IPS DF 6.9 (cell line): ENCODE data around the gene SCARB1.

Experiments used
- DNase-seq: peaks from one replicate; pipeline ENCODE4 v3.0.0-alpha.2; 2013; ENCODE audit warnings: low read depth, low spot score
- H3K27ac ChIP-seq: one replicate; pipeline ENCODE4 v1.5.1; 2013; ENCODE audit warnings: low read length, control low read depth
- H3K27me3 ChIP-seq: 2 replicates; pipeline ENCODE4 v1.6.1; 2013; ENCODE audit warnings: mild to moderate bottlenecking, low read length; ENCODE audit not compliant: control insufficient read depth, insufficient read depth
- H3K36me3 ChIP-seq: 2 replicates; pipeline ENCODE4 v1.6.1; 2013; ENCODE audit warnings: low read length; ENCODE audit not compliant: control insufficient read depth, insufficient read depth
- H3K4me1 ChIP-seq: 2 replicates; pipeline ENCODE4 v1.6.1; 2013; ENCODE audit warnings: low read length; ENCODE audit not compliant: control insufficient read depth, insufficient read depth
- H3K4me3 ChIP-seq: 2 replicates; pipeline ENCODE4 v1.5.1; 2013; ENCODE audit warnings: mild to moderate bottlenecking, low read length
- H3K9me3 ChIP-seq: 2 replicates; pipeline ENCODE4 v1.6.1; 2013; ENCODE audit warnings: low read length, inconsistent platforms; ENCODE audit not compliant: control insufficient read depth, insufficient read depth
- WGBS: extraction: QIAGEN DNeasy Blood & Tissue Kit; methylation state at CpG from one replicate; pipeline ENCODE4 v1.1.7; 2013; ENCODE audit warnings: mixed read lengths, missing lambda C conversion rate; ENCODE audit not compliant: insufficient read length, insufficient coverage; 5-methylcytosine and 5-hydroxymethylcytosine counted together

SCARB1 gene

GRCh38 chr12:124734224-124734788 lies 129.4 kb downstream of the SCARB1 start:
- peak; percentile 52 for DNase-seq
- no peak overlapping the region for H3K27ac ChIP-seq

GRCh38 chr12:124733086-124733485 lies 130.6 kb downstream of the SCARB1 start:
- H3K4me3 ChIP-seq: no peak overlapping the region
- H3K4me1 ChIP-seq: no peaks in the 10 kb centered on the region
- H3K36me3 ChIP-seq: no peaks in the 10 kb centered on the region
- WGBS: no CpG with 5 or more reads among the region's 6 CpGs
- H3K9me3 ChIP-seq: no peaks in the 10 kb centered on the region
- DNase-seq: no peak
- H3K27me3 ChIP-seq: no peaks in the 10 kb centered on the region
- H3K27ac ChIP-seq: no peak overlapping the region

More at GRCh38 chr12:124734224-124734788, 129.4 kb downstream of the SCARB1 start:
- H3K4me3 ChIP-seq: no peak overlapping the region
- no peaks in the 10 kb centered on the region for H3K27me3 ChIP-seq
- H3K4me1 ChIP-seq: no peaks in the 10 kb centered on the region
- no peaks in the 10 kb centered on the region for H3K9me3 ChIP-seq
- WGBS: no CpG with 5 or more reads among the region's 22 CpGs
- no peaks in the 10 kb centered on the region for H3K36me3 ChIP-seq

- no peaks in the 10 kb centered on the region for H3K9me3 ChIP-seq
- H3K27me3 ChIP-seq: no peaks in the 10 kb centered on the region
- WGBS: no CpG with 5 or more reads among the region's 17 CpGs
- DNase-seq: no peak
- H3K36me3 ChIP-seq: no peaks in the 10 kb centered on the region
- H3K27ac ChIP-seq: no peak overlapping the region
- H3K4me3 ChIP-seq: no peak overlapping the region
- H3K4me1 ChIP-seq: no peaks in the 10 kb centered on the region
These were observed 131.2 kb downstream of the SCARB1 start for GRCh38 chr12:124732275-124733075.

- Histone ChIP-seq H3K27ac (no peak overlapping the region), H3K4me1 (no peaks in the 10 kb centered on the region), H3K36me3 (no peaks in the 10 kb centered on the region), H3K4me3 (no peak overlapping the region), H3K9me3 (no peaks in the 10 kb centered on the region), H3K27me3 (no peaks in the 10 kb centered on the region)
- WGBS: no CpG with 5 or more reads among the region's 2 CpGs
- DNase-seq: no peak
These were observed 131.8 kb downstream of the SCARB1 start for GRCh38 chr12:124731869-124732268.

GRCh38 chr12:124730455-124730932 lies 133.2 kb downstream of the SCARB1 start:
- H3K27ac ChIP-seq: no peak overlapping the region
- no peaks in the 10 kb centered on the region for H3K4me1 ChIP-seq
- no CpG with 5 or more reads among the region's 3 CpGs for WGBS
- H3K27me3 ChIP-seq: no peaks in the 10 kb centered on the region
- no peak overlapping the region for H3K4me3 ChIP-seq
- no peaks in the 10 kb centered on the region for H3K36me3 ChIP-seq
- H3K9me3 ChIP-seq: no peaks in the 10 kb centered on the region
- DNase-seq: no peak

GRCh38 chr12:124727922-124728321 lies 135.7 kb downstream of the SCARB1 start:
- no peak for DNase-seq
- WGBS: no CpG with 5 or more reads among the region's 10 CpGs

GRCh38 chr12:124727264-124727800 lies 136.3 kb downstream of the SCARB1 start:
- Histone ChIP-seq H3K9me3 (no peaks in the 10 kb centered on the region), H3K36me3 (no peaks in the 10 kb centered on the region), H3K4me3 (no peak overlapping the region), H3K27me3 (no peaks in the 10 kb centered on the region), H3K4me1 (no peaks in the 10 kb centered on the region), H3K27ac (no peak overlapping the region)
- no CpG with 5 or more reads among the region's 18 CpGs for WGBS
- no peak for DNase-seq

More at GRCh38 chr12:124727922-124728321, 135.7 kb downstream of the SCARB1 start:
- no peaks in the 10 kb centered on the region for H3K9me3 ChIP-seq
- H3K36me3 ChIP-seq: no peaks in the 10 kb centered on the region
- H3K27me3 ChIP-seq: no peaks in the 10 kb centered on the region
- no peaks in the 10 kb centered on the region for H3K4me1 ChIP-seq
- H3K27ac ChIP-seq: no peak overlapping the region
- no peak overlapping the region for H3K4me3 ChIP-seq
